Mucosa of gallbladder (tissue), 1 donor: ENCODE measurements around the gene TSPAN3. TPM values are rescaled to one million over a fixed set of nuclear protein-coding genes. Genes with fewer than 3 reads are reported as not detected.

Experiments
- DNase-seq: peaks from one replicate; pipeline ENCODE4 v3.0.0-alpha.2; 2020; ENCODE audit warnings: low spot score
- total RNA-seq: library from RNA; stranded (reverse); gene quantifications from one replicate; pipeline ENCODE4 v1.2.1, GENCODE V29; 2021
- donor health status: DM: no; HTN: no; CAD: no.

TSPAN3 gene
- total RNA-seq, 1 donor from 2014 or later, result 430 TPM

GRCh38 chr15:77033729-77034671 lies 36.9 kb downstream of the TSPAN3 start:
- no peak for DNase-seq

GRCh38 chr15:77033417-77033728 lies 37.5 kb downstream of the TSPAN3 start:
- DNase-seq, result no peak

GRCh38 chr15:77032647-77033416 lies 38.1 kb downstream of the TSPAN3 start:
- peak; percentile 9 for DNase-seq

GRCh38 chr15:77032052-77032646 lies 38.8 kb downstream of the TSPAN3 start:
- peak; percentile 10 for DNase-seq

GRCh38 chr15:77031376-77032050 lies 39.4 kb downstream of the TSPAN3 start:
- no peak for DNase-seq

GRCh38 chr15:77030928-77031375 lies 40.0 kb downstream of the TSPAN3 start:
- DNase-seq, result peak; percentile 8

- no peak for DNase-seq
These were observed 40.6 kb downstream of the TSPAN3 start for GRCh38 chr15:77030048-77030927.

GRCh38 chr15:77029166-77030047 lies 41.5 kb downstream of the TSPAN3 start:
- no peak for DNase-seq

- DNase-seq, result no peak
These were observed 42.3 kb downstream of the TSPAN3 start for GRCh38 chr15:77028451-77029165.

GRCh38 chr15:77027697-77028450 lies 43.0 kb downstream of the TSPAN3 start:
- DNase-seq, result no peak

GRCh38 chr15:77027111-77027696 lies 43.7 kb downstream of the TSPAN3 start:
- no peak for DNase-seq

GRCh38 chr15:77026501-77027110 lies 44.3 kb downstream of the TSPAN3 start:
- no peak for DNase-seq

- DNase-seq, result no peak
These were observed 44.9 kb downstream of the TSPAN3 start for GRCh38 chr15:77025941-77026411.

- no peak for DNase-seq
These were observed 45.6 kb downstream of the TSPAN3 start for GRCh38 chr15:77025083-77025901.

GRCh38 chr15:77024273-77025082 lies 46.4 kb downstream of the TSPAN3 start:
- peak; percentile 59 for DNase-seq
